Fibroblast of the conjunctiva (primary cell): ENCODE measurements around the gene PCDH18.
"Not testable (repeated sequence)": the region's sequence is repeated elsewhere in the genome, so short reads cannot be mapped to it uniquely, and the experiment has no call there.

Experiments
- DNase-seq: peaks from one replicate; pipeline ENCODE4 v3.0.0-alpha.2; 2010; ENCODE audit warnings: low read depth

The PCDH18 gene

GRCh38 chr4:137531168-137531985, 917 bp downstream of the PCDH18 start:
- peak; percentile 67 for DNase-seq

GRCh38 chr4:137530176-137530575, 2.1 kb downstream of the PCDH18 start:
- DNase-seq: no peak

- no peak for DNase-seq
Measured at GRCh38 chr4:137529432-137529831, 2.9 kb downstream of the PCDH18 start.

DNA sequence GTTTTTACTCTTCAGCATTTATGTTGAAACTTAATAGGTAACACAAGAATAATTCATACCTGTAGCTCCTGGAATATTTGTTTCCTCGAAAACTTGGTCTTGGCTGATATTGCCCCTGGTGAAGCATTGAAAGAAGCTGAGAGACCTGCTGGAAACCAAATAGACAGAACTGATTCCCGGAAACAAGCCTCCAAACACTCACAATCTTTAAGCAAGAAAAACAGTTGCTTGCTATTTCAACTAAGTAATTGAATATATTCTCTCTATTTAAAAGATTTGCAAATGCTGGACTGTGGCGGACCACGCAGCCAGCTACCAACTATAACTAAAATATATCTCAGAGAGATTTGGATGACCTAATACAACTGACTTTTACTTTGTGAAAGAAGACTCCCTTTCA, 3.6 kb downstream of the PCDH18 start:
- DNase-seq: no peak

GRCh38 chr4:137526681-137527080, 5.6 kb downstream of the PCDH18 start:
- DNase-seq: no peak

GRCh38 chr4:137524725-137525369, 7.4 kb downstream of the PCDH18 start:
- DNase-seq: peak; percentile 82

- no peak for DNase-seq
Measured at GRCh38 chr4:137523329-137523728, 9.0 kb downstream of the PCDH18 start.

- no peak for DNase-seq
Measured at GRCh38 chr4:137521053-137521452, 11.2 kb downstream of the PCDH18 start.

GRCh38 chr4:137519406-137519805, 12.9 kb downstream of the PCDH18 start:
- DNase-seq: peak; percentile 67

- DNase-seq: not testable (repeated sequence)
Measured at GRCh38 chr4:137517323-137517722, 15.0 kb downstream of the PCDH18 start.

DNA sequence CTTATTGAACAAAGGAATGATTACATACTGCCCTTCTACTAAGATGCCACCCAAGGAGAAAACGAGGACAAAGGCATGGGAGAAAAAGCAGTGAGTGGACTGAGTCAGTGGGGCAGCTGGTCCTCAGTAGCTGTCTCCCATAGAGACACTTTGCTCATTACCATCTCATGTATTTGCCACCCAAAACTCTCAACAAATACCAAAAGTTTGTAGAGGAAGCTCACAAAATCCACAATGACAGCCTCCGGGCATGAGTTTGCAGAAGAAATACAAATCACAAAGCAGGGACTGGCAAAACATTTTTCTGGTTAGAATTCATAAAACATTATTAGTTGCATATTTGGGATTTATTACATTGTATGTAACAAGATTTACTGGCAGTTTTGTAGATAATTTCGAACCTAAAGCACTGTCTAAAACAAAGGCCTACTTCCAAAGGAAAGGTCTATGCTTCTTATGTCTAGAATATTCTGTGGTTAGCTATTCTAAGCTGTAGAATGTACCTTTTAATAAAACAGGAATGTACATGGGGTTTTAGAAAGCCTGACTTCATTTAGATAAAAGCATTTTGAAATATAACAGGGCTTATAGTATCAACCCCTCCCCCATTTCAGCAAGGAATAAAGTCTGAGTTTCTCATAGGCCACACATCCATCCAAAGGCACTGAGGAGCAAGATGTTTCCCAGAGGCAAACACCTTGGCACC, 17.7 kb downstream of the PCDH18 start:
- no peak for DNase-seq

- peak; percentile 97 for DNase-seq
Measured at GRCh38 chr4:137510557-137511265, 21.6 kb downstream of the PCDH18 start.

- no peak for DNase-seq
Measured at GRCh38 chr4:137509855-137510282, 22.4 kb downstream of the PCDH18 start.

DNA sequence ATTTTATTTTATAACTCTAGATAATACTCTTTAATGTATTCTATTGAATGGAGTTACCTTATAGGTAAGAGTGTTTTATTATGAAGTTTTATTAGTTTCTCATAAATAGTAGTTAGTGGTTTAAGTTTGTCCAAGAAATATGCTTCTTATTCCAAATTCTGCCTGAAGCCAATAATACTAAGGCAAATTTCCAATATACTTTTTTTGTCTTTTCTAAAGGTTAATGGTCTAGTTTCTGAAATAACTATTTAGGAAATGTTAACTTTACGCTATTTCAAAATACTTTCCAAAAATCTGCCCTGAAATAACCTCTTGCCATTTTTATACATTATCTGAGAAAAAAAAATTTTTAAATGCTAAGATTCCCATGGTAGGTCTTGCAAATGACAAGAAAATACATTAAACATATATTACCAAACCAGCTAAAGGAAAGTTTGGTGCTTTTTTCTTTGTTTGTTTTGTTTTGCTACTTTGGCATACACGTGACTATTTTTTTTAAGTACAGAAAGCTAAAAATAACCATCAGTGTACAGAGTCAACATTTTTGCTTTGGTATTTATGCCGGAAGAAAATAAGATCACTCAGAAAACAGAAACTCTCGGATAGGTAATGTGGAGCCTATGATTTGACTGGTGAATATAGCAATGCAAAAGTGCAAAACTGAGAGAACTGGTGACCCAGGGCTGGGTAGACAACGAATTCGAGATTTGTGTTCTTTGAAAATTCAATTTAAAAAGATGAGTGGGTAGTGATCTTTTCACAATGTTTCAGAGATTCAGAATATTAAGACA, 29.8 kb downstream of the PCDH18 start:
- DNase-seq: no peak

- not testable (repeated sequence) for DNase-seq
Measured at GRCh38 chr4:137496267-137496666, 36.0 kb downstream of the PCDH18 start.

GRCh38 chr4:137495578-137495977, 36.7 kb downstream of the PCDH18 start:
- no peak for DNase-seq

DNA sequence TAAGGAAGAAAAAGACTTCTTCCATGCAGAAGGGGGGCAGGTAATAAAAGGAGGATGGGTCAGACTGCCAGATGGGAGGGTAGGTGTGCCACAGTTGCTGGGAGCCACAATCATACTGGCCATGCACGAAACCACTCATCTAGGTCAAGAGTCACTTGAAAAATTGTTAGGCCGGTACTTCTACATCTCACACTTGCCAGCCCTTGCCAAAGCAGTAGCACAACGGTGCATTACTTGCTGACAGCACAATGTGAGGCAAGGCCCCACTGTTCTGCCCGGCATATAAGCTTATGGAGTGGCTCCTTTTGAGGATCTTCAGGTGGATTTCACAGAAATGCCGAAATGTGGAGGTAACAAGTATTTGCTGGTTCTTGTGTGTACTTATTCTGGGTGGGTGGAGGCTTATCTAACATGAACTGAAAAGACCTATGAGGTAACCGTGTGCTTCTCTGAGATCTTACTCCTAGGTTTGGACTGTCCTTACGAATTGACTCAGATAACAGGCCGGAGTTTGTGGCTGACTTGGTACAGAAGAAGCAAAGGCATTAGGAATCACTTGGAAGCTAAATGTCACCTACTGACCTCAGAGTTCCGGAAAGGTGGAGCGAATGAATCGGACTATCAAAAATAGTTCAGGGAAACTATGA, 48.9 kb downstream of the PCDH18 start:
- not testable (repeated sequence) for DNase-seq

GRCh38 chr4:137479657-137480056, 52.6 kb downstream of the PCDH18 start:
- DNase-seq: not testable (repeated sequence)

GRCh38 chr4:137476345-137476744, 55.9 kb downstream of the PCDH18 start:
- no peak for DNase-seq

DNA sequence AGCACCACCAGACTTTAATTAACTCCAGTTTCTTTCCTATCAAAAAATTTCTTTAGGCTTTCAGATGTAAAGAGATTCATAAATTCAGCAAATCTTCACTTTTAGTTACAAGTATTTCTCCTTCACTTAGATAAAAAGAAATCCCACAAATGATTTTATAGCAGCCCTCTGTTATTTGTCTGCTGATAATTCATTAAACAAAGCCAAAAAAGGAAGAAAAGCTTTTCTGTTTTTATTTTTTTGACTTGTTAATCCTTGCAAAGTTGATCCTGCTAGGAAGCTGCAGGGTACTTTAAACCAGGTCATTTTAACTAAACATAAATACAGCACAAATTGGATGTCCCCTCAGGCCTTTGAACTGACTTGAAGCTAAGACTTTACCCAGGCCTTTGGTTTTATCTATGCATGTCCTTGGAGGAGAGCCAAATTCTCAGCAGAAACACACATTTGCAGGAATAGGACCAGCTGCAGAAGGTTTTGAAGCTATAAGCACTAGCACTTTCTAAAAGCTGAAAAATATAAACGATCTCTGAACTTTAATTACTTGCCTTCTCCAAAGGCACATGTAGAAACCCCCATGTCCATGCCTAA, 57.5 kb downstream of the PCDH18 start:
- DNase-seq: peak; percentile 68
